DOHH2 (cell line): ENCODE results near the gene GLRA2.

Experiments
- CTCF ChIP-seq: fragments of 200-600 bp; sonication (generic); IDR thresholded peaks from one replicate; pipeline ENCODE4 v1.5.1; 2014; ENCODE audit warnings: antibody characterized with exemption, mild to moderate bottlenecking, low read depth, low read length; ENCODE audit not compliant: poor library complexity, severe bottlenecking
- EZH2phosphoT487 ChIP-seq: fragments of 200-600 bp; sonication (generic); IDR thresholded peaks from 2 replicates; pipeline ENCODE4 v1.6.1; 2017; ENCODE audit warnings: borderline replicate concordance, mild to moderate bottlenecking, antibody characterized with exemption, low read length, moderate library complexity, mixed read lengths

DNA sequence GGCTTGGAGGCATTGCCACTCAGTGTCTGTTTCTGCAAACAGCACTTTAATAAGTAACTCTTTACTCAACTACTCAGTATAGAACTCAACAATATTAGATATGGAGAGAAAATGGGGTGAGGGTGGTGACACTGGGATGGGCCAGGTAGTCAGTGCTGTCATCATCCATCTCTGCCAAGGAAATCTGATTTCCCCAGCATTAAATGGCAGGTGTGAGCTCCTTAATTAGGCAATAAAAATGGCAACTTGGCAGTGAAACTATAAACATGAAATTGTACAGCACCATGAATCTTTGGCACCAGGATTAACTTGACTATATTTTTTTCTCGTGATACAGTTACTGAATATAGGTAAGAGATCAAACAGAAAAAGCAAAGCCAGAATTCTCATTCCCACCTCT, 146.2 kb downstream of the GLRA2 start:
- no peak for TF ChIP-seq CTCF
- TF ChIP-seq EZH2phosphoT487: no peak
